ENCODE data around the gene GJD4. TPM values are rescaled to one million over a fixed set of nuclear protein-coding genes. Genes with fewer than 3 reads are reported as not detected.

GJD4 gene
- total and polyA plus RNA-seq, 2 donors (not counting 3 experiments of a cell fraction or from before 2014, with no cell fraction given) = not detected

- peaks cover 27% of the 10 kb centered on the region for H3K4me1 ChIP-seq (ENCODE audit: control insufficient read depth, extremely low read depth, insufficient read depth, low read length)
- peak overlapping the region; percentile 26 for H3K9ac ChIP-seq (replicated peaks; ENCODE audit: extremely low read depth, insufficient read depth, low read length)
- ChIA-PET POLR2A (interaction anchor here (0.6 kb wide), 1 partner anchor 374 kb away, joined by 4 read pairs; no protein-coding TSS in a partner anchor), CTCF (interaction anchor here (0.8 to 2.4 kb wide), 7 partner anchors 9 to 1237 kb away, joined by 3 to 18 read pairs (median 7); no protein-coding TSS in a partner anchor)
- peaks cover 0 to 22% of the 10 kb centered on the region in 2 experiments for H3K27me3 ChIP-seq (ENCODE audit: control insufficient read depth in 2 of 2, insufficient read depth in 2 of 2, low read length in 2 of 2)
- dilution Hi-C loops (cut with MboI; ENCODE audit: extremely low pct_ligation_motif_present, low sequenced_read_pairs) = no loop called here
- BruUV-seq (replicated peaks) = no TSS peak
- H2AFZ ChIP-seq (ENCODE audit: low read depth, low read length) = peak overlapping the region; percentile 92
- H3K9me3 ChIP-seq (replicated peaks; ENCODE audit: control insufficient read depth, insufficient read depth, low read length) = no peaks in the 10 kb centered on the region
- FAIRE-seq (peak; percentile 42), DNase-seq (ENCODE audit: low read depth, low spot score) (no peak)
- peak overlapping the region; percentile 97 for H3K4me2 ChIP-seq (ENCODE audit: insufficient read depth, low read length)
- no peak overlapping the region for H3K27ac ChIP-seq (ENCODE audit: insufficient read depth, low read depth, low read length)
- no peaks in the 10 kb centered on the region for H3K9me1 ChIP-seq (replicated peaks; ENCODE audit: control insufficient read depth, extremely low read depth, insufficient read depth, low read length)
- intact Hi-C loops (cut with micrococcal nuclease) = loop anchor here (5.0 kb wide), 4 partner anchors 268 to 963 kb away; no protein-coding TSS in a partner anchor
- no peaks in the 10 kb centered on the region for H4K20me1 ChIP-seq (replicated peaks; ENCODE audit: control insufficient read depth, extremely low read depth, insufficient read depth, low read length)
- peak overlapping the region; percentile 58 to 74 (median 72) for H3K4me3 ChIP-seq (replicated peaks in 1 of 3; ENCODE audit: insufficient read depth in 1 of 3, low read depth in 1 of 3, low read length in 3 of 3)
- no peaks in the 10 kb centered on the region for H3K36me3 ChIP-seq (ENCODE audit: control insufficient read depth in 2 of 2, extremely low read depth in 1 of 2, insufficient read depth in 2 of 2, low read length in 2 of 2)
- TF ChIP-seq FOS (IDR thresholded peaks at IDR 0.05; ENCODE audit: borderline replicate concordance, insufficient read depth, low read length) = no peak
- TF ChIP-seq MYC (IDR thresholded peaks at IDR 0.05; ENCODE audit: low read depth, low read length) = no peak
- TF ChIP-seq POLR2A (IDR thresholded peaks at IDR 0.05; ENCODE audit: low read depth, low read length) = no peak
- TF ChIP-seq POLR2AphosphoS5 (IDR thresholded peaks at IDR 0.05; ENCODE audit: insufficient read depth, low read depth, low read length) = no peak
- TF ChIP-seq CTCF (IDR thresholded peaks at IDR 0.05; ENCODE audit: extremely low read depth in 1 of 2, insufficient read depth in 1 of 2, low read depth in 1 of 2, low read length in 2 of 2) = no peak
- TF ChIP-seq MAX (IDR thresholded peaks at IDR 0.05; ENCODE audit: insufficient read depth, insufficient read length) = no peak
- no peak for TF ChIP-seq GATA2 (IDR thresholded peaks at IDR 0.05; ENCODE audit: insufficient read depth, insufficient read length, low read depth, low read length)
- no peak for TF ChIP-seq EZH2 (IDR thresholded peaks at IDR 0.05; ENCODE audit: borderline replicate concordance, low read depth, low read length, severe bottlenecking)
- TF ChIP-seq JUN (IDR thresholded peaks at IDR 0.05; ENCODE audit: borderline replicate concordance, insufficient read depth, insufficient read length, low read depth) = no peak
- peaks cover 3% of the 10 kb centered on the region for H3K79me2 ChIP-seq (ENCODE audit: control insufficient read depth, insufficient read depth, low read length)
Measured at GRCh38 chr10:35644050-35644950, 39.2 kb downstream of the GJD4 start.
